OCI-LY1 (cell line): ENCODE results near the gene UGT1A5.

ENCODE experiments used
- CTCF ChIP-seq: fragments of 200-600 bp; sonication (generic), shearing (Covaris generic); IDR thresholded peaks from 2 replicates; pipeline ENCODE4 v1.5.1; 2017; ENCODE audit warnings: mild to moderate bottlenecking, antibody characterized with exemption, low read length, moderate library complexity, mixed read lengths
- EZH2 ChIP-seq: fragments of 200-600 bp; sonication (generic), shearing (Covaris generic); IDR thresholded peaks from 2 replicates; pipeline ENCODE4 v1.8.0; 2017; ENCODE audit warnings: borderline replicate concordance, mixed run types, mild to moderate bottlenecking, antibody characterized with exemption, low read length, moderate library complexity, mixed read lengths

DNA sequence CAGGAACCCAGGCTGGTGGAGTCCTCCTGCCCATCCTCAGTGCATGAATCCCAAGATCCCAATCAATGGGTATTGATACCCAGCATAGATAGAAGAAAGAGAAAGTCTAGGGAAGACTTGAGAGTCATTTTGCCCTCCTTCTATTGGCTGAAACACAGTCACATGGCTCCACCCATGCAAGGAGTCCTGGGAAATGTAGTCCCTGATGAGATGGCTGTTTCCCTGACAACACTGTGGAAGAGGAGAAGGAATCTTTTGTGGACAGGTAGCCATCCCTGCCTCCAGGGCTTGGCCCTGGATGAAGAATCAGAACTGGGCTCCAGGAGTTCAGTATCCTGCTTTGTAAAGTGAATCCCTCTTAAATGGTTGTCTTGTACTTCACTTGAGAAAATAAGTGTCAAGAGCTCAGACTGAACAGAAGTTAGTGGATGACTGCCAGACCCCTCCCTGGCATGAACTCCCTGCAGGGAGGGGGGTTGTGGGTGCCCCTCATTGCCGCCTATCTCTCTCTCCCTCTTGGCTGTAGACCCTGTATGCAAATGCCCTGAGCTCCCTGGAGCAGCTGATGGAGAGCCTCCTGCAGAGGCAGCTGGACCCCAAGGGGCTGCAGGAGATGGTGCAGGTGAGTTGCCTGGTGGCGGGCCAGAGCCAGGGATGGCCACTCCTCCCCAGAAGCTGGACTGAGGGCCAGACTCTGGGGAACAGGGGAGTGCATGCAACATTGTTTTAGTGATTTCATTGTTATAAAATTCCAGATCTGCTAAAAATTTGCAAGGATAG is 101.5 kb downstream of the UGT1A5 start:
- TF ChIP-seq CTCF = no peak
- no peak for TF ChIP-seq EZH2
